CD4-positive, alpha-beta T cell treated with Interleukin-2 at 100 ng/mL for 4 hours (primary cell): ENCODE results near the gene CYREN.

Experiments
- DNase-seq: peaks from one replicate; pipeline ENCODE4 v3.0.0-alpha.2; 2020; ENCODE audit warnings: low spot score

The CYREN gene

DNA sequence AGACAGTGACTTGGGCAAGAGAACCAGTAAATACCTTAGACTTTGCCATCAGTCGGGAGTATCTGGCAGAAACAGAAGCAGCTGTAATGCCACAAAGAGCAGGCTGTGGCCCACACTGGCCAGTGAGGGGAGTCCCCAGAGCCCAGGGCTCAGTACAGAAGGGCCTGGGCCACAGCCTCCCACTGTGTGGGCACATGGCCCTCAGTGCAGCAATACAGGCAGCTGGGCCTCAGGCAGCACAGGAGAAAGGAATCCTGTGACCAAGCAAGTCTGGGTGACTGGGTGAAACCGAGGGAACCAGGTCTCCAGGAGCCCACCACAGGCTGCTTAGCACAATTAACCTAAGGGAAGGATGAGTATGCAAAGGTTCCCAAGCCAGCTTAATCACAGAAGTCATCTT, 26.8 kb upstream of the CYREN start:
- DNase-seq, result no peak

DNA sequence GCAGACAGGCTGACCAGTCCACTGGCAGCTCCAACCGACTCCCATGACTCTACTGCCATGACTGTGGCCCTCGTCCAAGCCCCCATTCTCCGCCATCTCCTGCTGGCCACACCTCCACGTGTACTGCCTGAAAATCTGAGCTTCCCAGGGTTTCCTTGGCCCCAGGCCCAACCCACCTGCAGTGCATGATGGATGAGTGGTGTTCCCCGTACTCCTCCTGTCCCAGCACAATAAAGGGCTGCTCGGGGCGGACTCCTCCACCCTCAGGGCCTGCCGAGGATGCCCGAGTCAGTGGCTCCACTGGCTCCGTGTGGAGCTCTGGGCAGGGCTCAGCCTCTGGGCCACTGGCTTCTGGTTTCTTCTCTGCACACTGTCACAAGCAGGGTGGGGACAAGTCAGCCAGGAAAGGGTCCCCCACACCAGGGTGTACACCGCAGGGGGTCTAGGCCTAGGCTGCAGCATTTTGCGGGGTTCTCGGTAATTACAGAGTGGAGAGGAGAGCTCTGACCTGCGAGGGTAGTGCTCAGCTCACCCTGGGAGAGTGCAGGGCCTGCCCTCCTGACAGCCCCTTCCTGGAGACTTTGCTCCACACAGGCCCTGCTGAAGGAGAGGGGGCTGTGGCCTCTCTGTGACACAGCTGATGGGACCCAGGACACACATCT, 25.6 kb upstream of the CYREN start:
- no peak for DNase-seq

DNA sequence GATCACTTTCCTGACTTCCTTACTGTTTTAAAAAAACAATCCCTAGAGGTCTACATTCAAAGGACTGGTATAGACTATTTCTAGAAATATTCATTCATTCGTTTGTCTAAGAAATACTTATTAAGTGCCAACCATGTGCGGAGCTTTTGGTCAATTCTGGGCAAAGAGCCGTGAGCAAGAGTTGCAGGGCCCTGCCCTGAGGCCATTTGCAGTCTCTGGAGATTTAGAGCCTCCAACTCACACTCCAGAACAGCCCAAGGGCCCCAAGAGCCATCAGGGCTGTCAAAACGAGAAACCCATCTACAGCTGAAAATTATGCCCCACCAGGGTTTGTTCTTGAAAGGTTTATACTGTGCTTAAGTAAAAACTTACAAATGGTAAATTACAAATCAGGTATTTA, 24.6 kb upstream of the CYREN start:
- no peak for DNase-seq

DNA sequence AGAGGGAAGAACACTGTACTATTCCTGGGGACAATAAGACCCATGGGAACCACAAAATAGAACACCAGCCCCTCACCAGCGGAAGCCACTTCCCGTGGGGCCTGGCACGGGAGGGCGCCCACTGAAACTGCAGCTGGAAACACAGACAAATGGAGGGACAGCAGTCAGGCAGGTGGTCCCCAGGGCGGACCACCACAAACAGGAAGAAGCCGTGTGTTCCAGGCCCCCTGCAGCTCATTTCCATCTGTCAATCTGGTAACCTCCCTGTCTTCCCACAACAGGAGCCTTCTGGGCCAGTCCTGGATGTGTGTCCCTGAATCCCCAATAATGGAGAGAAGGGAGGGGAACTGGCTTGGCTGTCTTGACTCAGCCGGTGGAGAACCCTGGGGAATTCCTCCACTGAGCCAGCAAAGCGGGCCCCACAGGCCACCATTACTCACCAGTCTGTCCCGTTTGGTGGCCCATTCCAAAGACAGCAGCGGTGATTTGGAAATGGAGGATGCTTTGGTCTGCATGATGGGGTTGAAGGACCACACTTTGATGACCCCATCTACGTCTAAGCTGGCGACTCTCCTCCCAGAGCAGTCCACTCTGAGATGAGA, 24.1 kb upstream of the CYREN start:
- no peak for DNase-seq

DNA sequence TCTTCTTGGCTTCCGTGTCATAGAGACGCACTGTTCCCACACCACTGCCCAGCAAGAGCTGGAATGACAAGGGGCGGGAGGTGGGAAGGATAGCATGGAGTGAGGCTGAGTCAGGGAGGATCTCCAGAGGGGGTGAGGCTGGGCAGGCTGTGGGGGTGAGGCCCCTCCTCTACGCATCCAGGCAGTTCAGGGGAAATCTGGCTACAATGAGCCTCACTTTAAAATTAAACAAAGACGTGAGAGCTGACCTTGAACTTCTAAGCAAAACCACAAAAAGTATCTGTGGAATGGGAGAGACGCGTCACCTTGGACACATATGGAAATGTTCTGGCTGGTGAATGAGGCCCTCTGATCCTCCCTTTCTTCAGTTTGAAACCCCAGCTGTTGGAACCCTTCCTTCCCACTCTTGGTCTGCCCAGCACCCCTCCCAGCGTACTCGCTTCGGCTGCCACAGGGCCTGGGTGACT, 23.1 kb upstream of the CYREN start:
- DNase-seq, result no peak

DNA sequence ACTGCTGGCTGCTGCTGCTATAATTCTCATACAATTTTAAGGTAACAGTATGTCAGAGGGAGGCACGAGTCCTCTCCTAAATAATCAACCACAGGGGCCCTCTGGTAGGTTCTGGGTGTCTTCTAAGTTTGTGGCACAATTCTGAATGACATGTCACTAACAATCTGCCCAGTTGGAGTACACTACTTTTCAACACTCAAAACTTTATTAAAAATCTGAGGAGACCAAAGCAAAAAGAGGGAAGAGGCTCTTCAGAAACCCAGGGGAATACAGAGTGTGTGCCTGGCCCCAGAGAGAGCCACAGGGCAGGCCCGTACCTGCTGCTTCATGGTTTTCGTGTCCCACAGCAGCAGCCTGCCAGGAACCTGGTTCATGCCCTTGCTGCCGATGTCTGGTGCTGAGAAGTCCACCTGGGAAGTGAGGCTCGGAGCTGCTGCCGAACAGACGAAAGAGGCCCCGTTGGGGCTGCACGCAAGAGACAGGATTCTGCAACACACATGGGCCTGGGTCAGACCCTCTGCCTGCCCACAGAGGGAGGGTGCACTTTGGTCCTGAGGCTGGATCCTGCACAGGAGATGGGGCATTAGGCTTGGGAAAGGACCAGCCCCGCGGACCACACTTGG, 22.5 kb upstream of the CYREN start:
- no peak for DNase-seq

DNA sequence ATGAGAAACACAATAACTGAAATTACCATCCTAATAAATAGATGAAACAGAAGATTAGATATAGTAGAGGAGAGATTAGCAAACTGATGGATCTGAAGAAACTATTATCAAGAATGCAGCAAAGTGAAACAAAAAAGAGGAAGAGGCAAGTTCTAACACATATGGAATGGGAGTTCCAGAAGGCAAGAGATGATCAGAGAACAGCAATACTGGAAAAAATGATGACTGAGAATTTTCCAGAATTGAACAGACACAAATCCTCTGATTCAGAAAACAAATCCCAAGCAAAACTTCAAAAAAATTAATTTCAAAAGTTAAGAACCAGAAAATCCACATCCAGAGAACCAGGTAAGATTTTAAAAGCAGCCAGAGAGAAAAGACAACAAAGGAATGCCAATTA, 20.2 kb upstream of the CYREN start:
- no peak for DNase-seq

DNA sequence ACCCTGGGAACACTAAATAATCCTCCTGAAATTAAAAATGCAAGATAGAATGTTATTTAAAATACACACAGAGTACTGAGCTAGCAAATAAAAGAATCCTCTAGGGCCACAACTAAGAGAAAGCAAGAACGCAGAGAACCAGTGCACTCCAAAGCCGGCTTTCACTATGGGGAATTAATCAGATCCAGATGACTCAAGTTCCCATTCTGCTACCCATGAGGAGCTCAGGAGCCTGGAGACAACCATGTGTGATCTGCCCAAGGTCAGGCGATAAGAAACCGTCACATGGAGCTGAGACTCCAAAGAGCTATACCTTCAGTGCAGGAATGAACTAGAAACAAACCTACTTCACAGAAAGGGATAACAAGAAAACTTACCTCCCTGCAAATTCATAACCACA, 19.5 kb upstream of the CYREN start:
- no peak for DNase-seq

DNA sequence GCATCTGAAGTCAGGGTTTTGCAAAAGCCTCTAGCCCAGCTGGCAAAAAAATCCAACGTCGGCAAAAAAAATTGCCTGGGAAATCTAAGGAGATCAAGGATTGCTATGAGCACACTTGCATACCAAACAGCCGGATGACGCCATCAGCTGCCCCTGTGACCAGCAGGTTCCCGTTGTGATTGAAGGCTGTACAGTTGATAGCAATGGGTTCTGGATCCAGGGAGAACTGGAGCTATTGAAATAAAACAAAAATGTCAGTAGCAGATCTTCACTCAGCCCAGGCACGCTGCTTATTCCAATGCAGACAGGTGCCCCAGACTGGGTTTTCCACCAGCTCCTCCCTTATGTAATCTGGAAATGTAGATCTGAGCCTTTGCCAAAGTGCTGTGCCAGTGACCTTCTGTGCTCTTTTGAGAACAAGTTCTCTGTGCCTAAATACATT, 18.7 kb upstream of the CYREN start:
- no peak for DNase-seq

DNA sequence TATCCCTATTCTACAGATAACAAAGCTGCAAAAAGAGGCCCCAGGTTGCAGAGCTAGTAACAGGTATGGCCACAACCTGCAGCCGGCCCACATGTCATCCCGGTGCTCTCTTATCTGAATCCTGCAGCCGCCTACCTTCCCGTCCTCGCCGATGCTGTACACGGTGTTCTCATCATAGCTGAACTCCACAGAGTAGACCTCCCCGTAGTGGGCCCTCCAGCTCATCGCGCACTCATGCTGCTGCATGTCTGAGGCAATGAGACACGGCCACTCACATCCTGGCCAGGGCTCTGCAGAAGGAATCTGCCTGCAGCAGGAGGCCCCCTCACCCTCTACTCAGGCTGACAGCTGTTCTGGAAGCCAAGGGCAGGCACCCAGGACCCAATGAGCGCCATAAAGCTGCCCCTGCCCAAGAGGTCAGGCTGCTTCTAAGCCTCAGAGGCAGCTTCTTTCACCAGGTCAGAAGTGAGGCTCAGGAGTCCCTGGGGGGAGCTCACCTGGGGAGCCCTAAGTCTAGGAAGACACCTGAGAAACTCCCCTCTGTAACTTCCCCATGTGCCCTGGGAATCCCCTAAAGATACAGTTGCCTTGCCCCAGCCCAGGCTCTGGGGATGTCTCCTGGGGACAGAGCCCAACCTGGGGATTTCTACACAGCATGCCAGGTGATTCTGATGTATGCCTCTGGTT, 17.9 kb upstream of the CYREN start:
- no peak for DNase-seq

DNA sequence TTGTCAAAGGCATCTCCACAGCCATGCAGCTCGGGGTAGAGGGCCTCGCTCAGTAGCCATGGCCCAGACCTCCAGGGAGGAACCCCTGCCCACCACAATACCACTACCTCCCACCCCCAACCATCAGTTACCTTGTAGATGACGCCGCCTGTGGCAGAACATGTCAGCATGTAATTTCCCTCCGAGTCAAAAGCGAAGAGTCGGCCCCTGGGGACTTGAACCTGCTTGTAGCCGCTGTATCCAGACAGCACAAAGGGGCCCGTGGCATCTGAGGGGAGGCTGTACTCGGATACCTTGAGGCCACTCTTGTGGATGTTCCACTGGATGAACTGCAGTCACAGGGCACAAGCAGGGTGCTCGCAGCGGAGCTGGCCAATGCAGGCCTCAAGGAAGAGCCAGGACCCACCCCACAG, 16.3 kb upstream of the CYREN start:
- no peak for DNase-seq

DNA sequence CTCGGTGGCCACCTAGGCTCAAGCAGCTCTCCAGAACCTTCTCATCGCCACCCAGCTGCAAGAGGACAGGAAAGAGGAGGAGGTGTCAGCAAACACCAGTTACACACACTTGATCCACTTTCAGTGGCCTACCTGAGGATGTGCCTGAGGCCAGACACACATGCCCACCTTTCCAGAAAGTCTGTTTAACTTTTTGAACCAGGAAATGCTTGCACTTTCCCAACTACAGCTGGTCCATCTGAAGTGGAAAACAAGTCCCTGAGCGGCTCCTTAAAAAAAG, 15.7 kb upstream of the CYREN start:
- DNase-seq, result no peak

DNA sequence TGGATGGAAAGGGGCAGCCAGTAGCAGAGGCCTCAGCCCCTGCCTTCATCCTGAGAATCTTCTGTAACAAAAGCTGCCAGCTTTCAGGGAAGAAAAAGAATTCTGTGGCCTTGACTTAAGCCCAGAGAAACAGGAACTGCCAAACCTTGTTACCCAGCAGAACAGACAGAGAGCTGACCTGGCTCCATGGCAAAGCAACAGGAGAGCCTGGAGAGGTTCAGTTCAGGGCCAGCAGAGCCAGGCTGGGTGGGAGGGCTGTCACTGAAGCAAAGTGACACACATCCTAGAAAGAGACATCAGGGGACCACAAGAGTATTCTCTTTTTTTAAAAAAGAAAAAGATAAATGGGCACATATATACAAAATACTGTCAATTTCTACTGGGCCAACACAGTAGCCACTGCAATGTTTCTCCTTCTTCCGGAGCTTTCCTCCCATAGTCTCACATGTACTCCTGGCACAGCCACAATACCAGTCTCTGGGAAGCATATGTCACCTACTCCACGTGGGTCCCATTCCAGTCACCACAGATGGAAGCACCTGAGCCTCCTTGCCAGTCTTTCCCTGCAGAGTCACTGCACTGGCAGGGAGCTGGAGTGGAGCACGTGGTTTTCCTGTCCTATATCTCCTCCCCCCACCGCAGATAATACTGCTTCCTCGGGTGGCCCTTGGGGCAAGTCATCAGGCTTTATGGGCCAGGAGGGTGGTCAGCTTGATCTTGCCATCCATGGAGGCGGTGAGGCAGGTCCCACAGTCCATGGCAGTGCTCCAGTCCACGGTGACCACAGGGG, 15.2 kb upstream of the CYREN start:
- no peak for DNase-seq

DNA sequence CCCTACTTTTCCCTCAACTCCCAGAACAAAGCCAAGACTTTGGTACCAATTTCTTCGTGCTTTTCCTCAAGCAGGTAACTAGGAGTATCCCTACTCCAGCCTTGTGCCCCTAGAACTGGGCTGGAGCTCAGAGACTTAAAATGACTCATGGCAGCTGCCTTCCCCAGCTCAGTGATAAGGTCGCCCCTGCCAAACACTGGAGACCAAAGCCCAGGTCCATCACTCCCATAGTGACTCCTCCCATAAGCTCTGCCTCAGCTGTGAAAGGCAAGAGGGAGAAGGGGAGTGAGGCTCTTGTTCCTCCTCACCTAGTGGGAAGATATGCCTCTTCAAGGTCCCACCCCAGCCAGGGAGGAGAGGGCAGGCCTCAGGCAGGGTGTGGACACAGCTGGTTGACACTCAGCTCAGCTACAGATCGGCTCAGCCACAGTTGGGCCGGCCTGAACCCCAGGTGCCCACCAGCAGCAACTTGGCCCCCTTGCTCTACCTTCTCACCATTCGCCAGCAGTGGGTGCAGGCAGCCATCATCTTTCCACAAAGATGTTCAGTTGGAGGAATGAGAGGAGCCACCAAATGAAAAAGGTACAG, 13.8 kb upstream of the CYREN start:
- no peak for DNase-seq

DNA sequence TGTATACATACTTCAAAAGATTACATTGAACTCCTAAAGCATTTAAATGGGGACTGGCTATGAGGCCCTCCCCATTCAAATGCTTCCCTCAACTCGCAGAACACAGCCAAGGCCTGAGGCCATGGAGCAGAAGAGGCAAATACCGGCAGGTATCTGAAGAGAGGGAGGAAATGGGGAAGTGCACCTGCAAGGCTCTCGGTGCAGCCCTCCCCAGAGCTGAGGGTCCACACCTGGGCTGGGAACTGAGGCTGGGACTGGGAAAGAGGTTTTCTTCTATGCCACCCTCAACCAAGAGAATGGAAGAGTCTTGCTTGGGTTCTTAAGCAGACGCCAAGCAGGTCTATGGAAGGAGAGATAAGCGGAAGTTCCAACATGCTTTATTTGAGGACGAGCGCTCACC, 13.0 kb upstream of the CYREN start:
- no peak for DNase-seq

DNA sequence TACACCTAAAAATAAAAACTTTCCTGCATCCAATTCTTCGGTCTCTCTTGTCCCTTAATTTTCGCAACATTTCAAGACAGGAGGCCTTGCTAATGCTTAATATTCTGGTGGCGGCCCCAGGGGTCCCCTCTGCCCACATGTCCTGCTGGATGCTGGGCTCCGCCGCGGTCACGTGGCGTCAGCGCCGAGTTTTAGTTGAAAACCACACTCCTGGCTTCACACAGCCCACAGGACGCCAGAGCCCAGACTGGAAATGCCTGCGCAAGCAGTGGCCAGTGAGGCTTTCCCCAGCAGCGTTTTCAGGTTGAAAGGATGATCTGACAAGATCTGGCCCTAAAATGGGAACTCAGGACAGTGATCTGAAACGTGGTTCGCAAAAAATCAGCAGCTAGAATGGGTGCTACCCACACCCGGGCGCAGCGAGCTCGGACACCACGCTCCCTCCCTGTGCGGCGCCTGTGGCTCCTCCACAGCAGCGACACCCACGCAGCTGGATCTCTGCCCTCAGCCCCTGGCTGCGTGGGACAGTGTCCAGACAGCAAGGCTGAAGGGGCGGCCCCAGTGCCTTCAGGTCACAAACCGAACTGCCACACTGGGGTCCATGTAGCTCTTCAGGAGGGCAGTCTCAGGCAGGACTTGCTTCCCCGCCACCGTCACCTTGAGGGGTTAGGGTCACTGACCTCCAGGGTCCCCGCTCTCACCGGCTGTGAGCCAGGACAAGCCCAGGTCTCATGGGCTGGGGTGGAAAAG, 11.6 kb upstream of the CYREN start:
- no peak for DNase-seq

DNA sequence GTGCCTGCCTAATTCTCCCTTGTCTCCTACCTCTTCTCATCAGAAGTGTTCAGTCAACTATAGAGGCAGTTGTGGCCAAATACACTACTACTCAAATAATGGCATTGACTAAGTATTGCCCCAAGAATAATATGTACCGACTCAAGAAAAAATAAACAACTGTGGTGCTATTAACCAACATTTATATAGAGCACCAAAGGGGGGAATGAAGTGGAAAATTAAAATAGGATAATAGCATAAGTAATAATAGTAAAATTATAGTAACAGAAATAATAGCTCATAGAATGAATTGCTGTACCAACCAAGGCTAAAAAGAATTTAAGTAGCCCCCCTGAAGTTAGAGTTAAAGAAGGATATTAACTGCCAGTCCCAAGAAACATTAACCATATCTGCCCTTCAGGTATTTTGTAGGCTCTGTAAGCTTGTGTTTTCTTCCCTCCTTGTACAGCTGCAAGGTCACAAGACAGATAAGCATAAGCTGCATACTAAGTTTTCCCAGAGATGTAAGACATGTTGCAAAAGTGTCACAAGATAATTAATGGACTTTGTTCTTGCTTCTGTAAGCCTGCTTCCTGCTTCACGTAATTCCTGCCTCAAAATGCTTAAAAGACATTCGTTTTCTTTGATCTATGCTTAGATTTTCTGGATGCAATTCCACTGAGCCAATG, 10.9 kb upstream of the CYREN start:
- DNase-seq, result no peak

DNA sequence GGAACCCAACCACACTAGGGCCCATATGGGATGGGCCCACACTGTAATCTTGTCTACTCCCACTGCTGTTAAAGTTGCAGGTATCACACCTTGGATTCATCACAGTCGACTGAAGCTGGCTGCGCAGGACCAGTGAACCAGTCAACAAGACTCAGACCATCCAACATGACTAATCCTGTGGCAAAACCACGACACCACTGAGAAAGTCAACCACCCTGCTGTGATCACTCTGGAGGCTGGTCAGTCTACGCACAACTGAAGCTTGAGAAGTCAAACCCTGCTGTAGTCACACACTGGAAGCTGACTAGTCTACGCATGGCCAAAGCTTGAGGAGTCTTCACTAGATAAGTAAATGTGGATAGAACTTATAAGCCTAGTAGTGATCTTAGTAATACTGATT, 9.6 kb upstream of the CYREN start:
- DNase-seq, result no peak

DNA sequence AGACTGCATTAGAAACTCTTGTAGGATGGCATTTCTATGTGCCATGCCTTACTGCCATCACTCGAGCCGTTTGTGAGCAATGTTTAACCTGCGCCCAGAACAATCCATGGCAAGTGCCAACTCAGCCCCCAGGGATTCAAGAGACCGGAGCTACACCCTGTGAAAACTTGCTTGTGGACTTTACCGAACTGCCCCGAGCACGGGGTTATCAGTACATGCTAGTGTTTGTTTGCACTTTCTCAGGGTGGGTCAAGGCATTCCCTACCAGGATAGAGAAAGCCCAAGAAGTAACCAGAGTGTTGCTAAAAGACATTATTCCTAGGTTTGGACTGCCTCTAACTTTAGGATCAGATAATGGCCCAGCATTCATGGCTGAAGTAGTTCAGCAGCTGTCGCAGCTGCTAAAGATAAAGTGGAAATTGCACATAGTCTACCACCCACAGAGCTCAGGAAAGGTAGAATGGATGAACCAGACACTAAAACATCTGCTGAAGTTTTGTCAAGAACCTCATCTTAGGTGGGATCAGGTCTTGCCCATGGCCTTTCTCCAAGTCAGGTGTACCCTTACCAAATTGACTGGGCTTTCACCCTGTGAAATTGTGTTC, 8.9 kb upstream of the CYREN start:
- DNase-seq, result no peak

DNA sequence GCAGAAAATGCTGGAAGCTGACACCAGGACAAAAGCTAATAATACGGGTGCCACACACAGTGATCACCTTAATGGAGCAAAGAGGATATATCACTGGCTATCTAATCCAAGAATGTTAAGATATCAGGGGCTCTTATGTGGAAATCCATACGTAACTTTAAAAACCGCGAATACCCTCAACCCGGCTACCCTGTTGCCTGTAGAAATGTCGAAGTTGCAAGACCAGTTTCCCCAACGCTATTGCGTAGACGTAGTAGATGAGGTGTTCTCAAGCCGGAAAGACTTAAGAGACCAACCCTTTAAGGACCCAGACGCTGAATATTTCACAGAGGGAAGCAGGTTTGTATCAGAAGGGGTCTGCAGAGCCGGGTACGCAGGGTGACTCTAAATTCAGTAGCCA, 7.9 kb upstream of the CYREN start:
- DNase-seq, result no peak
